Esophagus muscularis mucosa (tissue), 4 donors: ENCODE measurements around the gene LIMCH1.

ENCODE experiments used
- EP300 ChIP-seq: sonication (generic); formaldehyde crosslinking; IDR thresholded peaks from one replicate; pipeline ENCODE4 v1.6.1; 2017; ENCODE audit warnings: antibody characterized with exemption
- POLR2AphosphoS5 ChIP-seq, 2 donors: sonication (generic); formaldehyde crosslinking; IDR thresholded peaks; one replicate each; pipeline ENCODE4 v1.6.1; 2017; ENCODE audit warnings: antibody characterized with exemption in 2 of 2
- TF ChIP-seq, protein P1 (sequence below), 3 experiments: fragments of 200-600 bp in 2 of 3; fragments of 450-650 bp in 1 of 3; sonication (generic) in 2 of 3; IDR thresholded peaks; one replicate each; pipeline ENCODE4 v1.5.1; 2017 to 2019; ENCODE audit warnings: antibody characterized with exemption in 3 of 3, mild to moderate bottlenecking in 2 of 3, moderate library complexity in 1 of 3

DNA sequence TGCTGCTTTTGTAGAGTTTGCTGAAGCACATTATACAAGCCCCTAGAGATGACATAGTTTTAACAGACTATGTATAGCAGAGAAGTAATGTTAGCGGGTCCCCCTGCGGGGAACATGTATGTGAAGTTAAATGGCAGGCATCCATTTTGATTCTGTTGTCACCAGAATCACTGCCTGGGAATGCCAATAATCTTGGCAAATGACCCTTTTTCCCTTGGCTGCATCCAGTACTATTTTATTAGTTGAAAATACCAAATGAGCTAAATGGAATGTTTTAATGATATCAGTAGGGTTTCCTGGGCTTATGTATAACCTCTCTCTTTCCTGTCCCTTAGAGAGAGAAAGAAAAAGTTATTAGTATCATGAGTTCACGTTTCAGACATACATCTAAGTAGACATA lies 93.6 kb downstream of the LIMCH1 start:
- TF ChIP-seq, protein P1, sequence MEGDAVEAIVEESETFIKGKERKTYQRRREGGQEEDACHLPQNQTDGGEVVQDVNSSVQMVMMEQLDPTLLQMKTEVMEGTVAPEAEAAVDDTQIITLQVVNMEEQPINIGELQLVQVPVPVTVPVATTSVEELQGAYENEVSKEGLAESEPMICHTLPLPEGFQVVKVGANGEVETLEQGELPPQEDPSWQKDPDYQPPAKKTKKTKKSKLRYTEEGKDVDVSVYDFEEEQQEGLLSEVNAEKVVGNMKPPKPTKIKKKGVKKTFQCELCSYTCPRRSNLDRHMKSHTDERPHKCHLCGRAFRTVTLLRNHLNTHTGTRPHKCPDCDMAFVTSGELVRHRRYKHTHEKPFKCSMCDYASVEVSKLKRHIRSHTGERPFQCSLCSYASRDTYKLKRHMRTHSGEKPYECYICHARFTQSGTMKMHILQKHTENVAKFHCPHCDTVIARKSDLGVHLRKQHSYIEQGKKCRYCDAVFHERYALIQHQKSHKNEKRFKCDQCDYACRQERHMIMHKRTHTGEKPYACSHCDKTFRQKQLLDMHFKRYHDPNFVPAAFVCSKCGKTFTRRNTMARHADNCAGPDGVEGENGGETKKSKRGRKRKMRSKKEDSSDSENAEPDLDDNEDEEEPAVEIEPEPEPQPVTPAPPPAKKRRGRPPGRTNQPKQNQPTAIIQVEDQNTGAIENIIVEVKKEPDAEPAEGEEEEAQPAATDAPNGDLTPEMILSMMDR (IDR thresholded peaks at IDR 0.05) = no peak
- TF ChIP-seq POLR2AphosphoS5 (IDR thresholded peaks at IDR 0.05) (no peak), EP300 (no peak)
